ENCODE data around the gene FGB. TPM values are rescaled to one million over a fixed set of nuclear protein-coding genes. Genes with fewer than 3 reads are reported as not detected.

The FGB gene
- total and polyA plus RNA-seq, 12 donors: 0.11 to 8.8 (median 1.4) TPM; not detected in 5

DNA sequence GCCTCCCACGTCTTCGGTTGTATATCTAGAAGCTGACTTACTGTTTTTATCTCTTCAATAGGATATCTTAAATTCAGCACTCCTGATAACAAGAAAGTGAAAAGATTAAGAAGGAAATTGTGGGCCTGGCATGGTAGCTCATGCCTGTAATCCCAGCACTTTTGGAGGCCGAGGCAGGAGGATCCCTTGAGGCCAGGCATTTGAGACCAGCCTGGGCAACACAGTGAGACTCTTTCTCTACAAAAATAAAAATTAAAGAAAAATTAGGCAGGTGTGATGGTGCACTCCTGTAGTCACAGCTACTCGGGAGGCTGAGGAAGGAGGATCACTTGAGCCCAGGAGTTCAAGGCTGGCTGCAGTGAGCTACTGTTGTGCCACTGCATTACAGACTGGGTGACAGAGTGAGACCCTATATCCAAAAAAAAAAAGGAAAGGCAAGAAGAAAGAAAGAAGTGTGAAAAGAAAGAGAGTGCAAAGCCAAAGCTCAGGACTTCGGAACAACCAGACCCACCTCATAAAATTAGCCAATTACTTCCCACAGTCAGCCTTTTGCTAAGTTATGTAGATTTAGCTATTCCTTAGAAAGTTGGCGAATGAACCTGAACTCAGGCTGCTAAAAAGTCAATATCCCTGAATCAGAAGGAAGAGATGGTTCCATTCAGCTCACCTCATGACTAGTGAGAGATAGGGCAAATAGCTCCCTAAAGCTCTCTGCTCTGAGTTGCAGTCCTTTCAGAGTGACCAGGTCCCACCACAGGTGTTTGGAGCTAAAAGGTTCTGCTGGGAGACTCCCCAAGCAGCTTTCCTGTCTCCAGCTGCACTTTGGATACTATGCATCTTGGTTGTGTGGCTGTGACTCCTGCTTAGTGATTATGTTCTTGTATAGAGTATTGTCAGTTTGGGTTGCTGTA is 40.5 kb downstream of the FGB start:
- DNase-seq: no peak
- TF ChIP-seq, protein P1, sequence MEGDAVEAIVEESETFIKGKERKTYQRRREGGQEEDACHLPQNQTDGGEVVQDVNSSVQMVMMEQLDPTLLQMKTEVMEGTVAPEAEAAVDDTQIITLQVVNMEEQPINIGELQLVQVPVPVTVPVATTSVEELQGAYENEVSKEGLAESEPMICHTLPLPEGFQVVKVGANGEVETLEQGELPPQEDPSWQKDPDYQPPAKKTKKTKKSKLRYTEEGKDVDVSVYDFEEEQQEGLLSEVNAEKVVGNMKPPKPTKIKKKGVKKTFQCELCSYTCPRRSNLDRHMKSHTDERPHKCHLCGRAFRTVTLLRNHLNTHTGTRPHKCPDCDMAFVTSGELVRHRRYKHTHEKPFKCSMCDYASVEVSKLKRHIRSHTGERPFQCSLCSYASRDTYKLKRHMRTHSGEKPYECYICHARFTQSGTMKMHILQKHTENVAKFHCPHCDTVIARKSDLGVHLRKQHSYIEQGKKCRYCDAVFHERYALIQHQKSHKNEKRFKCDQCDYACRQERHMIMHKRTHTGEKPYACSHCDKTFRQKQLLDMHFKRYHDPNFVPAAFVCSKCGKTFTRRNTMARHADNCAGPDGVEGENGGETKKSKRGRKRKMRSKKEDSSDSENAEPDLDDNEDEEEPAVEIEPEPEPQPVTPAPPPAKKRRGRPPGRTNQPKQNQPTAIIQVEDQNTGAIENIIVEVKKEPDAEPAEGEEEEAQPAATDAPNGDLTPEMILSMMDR (IDR thresholded peaks at IDR 0.05): no peak
- TF ChIP-seq POLR2A (IDR thresholded peaks at IDR 0.05): no peak
- H3K4me3 ChIP-seq: no peak overlapping the region
- H3K9me3 ChIP-seq (replicated peaks in 1 of 3): no peaks in the 10 kb centered on the region
- H3K36me3 ChIP-seq (replicated peaks in 1 of 2): no peaks in the 10 kb centered on the region
- intact Hi-C loops (cut with DNase I): no loop called here
- H3K4me1 ChIP-seq (replicated peaks in 1 of 2): no peaks in the 10 kb centered on the region
- 78 to 82% (median 80%) methylated on average over 6 of the region's 6 CpGs for WGBS, 4 donors
- peaks cover 3% of the 10 kb centered on the region for H3K27me3 ChIP-seq
- no peak overlapping the region for H3K27ac ChIP-seq

DNA sequence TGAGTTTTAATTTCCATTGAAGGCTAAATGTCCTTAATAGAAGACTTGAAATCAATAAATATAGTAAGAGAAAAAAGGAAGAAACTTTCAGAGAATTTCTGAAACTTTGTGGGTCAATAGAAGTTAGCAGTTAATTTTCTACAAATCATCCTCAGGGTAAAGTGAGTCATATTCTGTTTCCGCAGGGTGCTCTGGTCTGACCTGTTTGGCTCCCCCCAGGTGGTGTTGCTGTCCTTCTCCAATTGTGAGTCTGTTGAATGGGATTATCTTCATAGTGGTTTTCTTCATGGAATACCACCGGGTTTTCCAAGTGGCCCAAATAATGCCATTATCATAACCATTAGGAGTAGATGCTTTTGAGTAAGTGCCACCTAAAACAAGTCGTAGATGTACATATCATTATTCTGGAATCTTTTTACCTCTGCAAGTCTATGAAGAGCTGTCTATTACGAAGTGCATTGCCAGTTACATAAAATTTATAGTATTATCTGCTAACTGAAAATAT is 41.9 kb downstream of the FGB start:
- WGBS, 4 donors: 61 to 82% (median 73%) methylated on average over 4 of the region's 4 CpGs
- intact Hi-C loops (cut with DNase I): no loop called here

DNA sequence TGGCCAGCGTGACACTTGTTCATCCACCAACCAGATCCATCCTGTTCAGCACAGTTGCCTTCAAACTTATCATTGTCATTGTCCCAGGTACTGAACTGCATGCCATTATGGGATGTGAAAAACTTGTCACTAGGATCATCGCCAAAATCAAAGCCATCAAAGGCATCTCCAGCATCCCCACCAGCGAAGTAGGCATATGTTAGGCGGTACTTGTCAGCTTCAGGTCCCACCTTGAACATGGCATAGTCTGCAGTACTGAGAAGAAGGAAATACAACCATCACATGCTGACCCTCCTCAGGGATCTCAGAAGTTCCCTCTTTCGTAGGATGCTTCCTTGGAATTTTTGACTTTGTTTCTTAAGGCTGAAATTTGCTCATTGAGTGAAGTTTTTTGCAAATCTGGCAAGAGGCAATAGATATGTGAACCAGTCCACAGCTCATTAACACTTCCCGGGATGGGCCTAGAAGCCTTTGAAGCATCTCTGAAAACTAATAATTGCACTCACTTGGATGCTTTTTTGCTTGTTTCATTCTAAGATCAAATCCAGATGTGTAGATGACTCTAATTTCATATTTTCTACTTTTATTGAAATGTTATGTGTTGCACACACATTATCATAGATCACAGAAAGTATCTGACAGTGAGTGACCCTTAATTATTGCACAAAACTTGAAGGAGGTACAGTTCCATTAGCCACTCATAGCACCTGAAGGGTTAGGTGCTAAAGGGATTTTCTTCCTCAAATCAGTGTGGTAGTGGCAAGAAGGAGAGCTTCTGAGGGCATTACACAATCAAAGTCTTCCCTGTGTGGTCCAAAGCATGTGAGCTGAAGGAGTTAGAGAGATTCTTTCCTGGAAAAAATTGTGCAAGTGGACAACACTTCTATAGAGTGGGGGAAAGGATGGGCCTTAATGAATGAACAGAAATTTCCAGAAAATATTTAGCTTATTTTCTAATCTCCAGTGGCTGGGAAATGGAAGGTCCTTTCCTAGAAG is 44.2 kb downstream of the FGB start:
- no peaks in the 10 kb centered on the region for H3K9me3 ChIP-seq (replicated peaks in 1 of 3)
- TF ChIP-seq POLR2A (IDR thresholded peaks at IDR 0.05): no peak
- TF ChIP-seq, protein P1 (IDR thresholded peaks at IDR 0.05): no peak
- DNase-seq: no peak
- no peak overlapping the region for H3K27ac ChIP-seq
- H3K4me1 ChIP-seq (replicated peaks in 1 of 2): no peaks in the 10 kb centered on the region
- WGBS, 4 donors: 78 to 88% (median 82%) methylated on average over 6 of the region's 6 CpGs
- no peak overlapping the region for H3K4me3 ChIP-seq
- no peaks in the 10 kb centered on the region for H3K36me3 ChIP-seq (replicated peaks in 1 of 2)
- intact Hi-C loops (cut with DNase I): no loop called here
- peaks cover under 1% of the 10 kb centered on the region for H3K27me3 ChIP-seq

More for the DNA sequence above, 41.9 kb downstream of the FGB start:
- no peak for TF ChIP-seq POLR2A (IDR thresholded peaks at IDR 0.05)
- TF ChIP-seq, protein P1 (IDR thresholded peaks at IDR 0.05): no peak
- Histone ChIP-seq H3K27ac (no peak overlapping the region), H3K27me3 (peaks cover 3% of the 10 kb centered on the region), H3K4me1 (replicated peaks in 1 of 2) (no peaks in the 10 kb centered on the region), H3K4me3 (no peak overlapping the region), H3K36me3 (replicated peaks in 1 of 2) (no peaks in the 10 kb centered on the region), H3K9me3 (replicated peaks in 1 of 3) (no peaks in the 10 kb centered on the region)
- DNase-seq: no peak
